Naive B cell (primary cell): ENCODE results near the gene RAMP1. TPM values are rescaled to one million over a fixed set of nuclear protein-coding genes. Genes with fewer than 3 reads are reported as not detected.
A peak's percentile ranks its signal among the peaks of the same experiment; 100 is the strongest.
"Not testable (repeated sequence)": the region's sequence is repeated elsewhere in the genome, so short reads cannot be mapped to it uniquely, and the experiment has no call there.

Source experiments
- ATAC-seq, 2 donors: fragments of 150-1000 bp; cut with Tn5 transposase; 2 replicates each; pipeline ENCODE4 v1.10.0; 2021; ENCODE audit warnings: low read depth in 2 of 2, mild to moderate bottlenecking in 2 of 2, moderate library complexity in 2 of 2
- DNase-seq: peaks from one replicate; pipeline ENCODE4 v3.0.0; 2022
- H3K27ac Mint-ChIP-seq, 6 donors: one replicate each; pipeline ENCODE4 v1.8.0; 2020 to 2022; ENCODE audit warnings: mild to moderate bottlenecking in 6 of 6, mixed read lengths in 6 of 6, moderate library complexity in 5 of 6, inconsistent platforms in 2 of 6
- H3K27me3 Mint-ChIP-seq, 3 donors: one replicate each; pipeline ENCODE4 v1.8.0; 2021 to 2022; ENCODE audit warnings: mixed read lengths in 3 of 3, mild to moderate bottlenecking in 1 of 3
- H3K36me3 Mint-ChIP-seq, 2 donors: one replicate each; pipeline ENCODE4 v1.8.0; 2020 to 2022; ENCODE audit warnings: mixed read lengths in 2 of 2, inconsistent platforms in 1 of 2, mild to moderate bottlenecking in 1 of 2
- H3K4me1 Mint-ChIP-seq, 3 donors: one replicate each; pipeline ENCODE4 v1.8.0; 2020 to 2022; ENCODE audit warnings: mixed read lengths in 3 of 3, inconsistent platforms in 1 of 3, mild to moderate bottlenecking in 1 of 3, moderate library complexity in 1 of 3
- H3K4me3 Mint-ChIP-seq, 8 donors: one replicate each; pipeline ENCODE4 v1.8.0; 2020 to 2022; ENCODE audit warnings: mild to moderate bottlenecking in 8 of 8, mixed read lengths in 8 of 8, moderate library complexity in 8 of 8, inconsistent platforms in 2 of 8
- H3K9me3 Mint-ChIP-seq, 7 donors: one replicate each; pipeline ENCODE4 v1.8.0; 2020 to 2022; ENCODE audit warnings: mixed read lengths in 7 of 7, mild to moderate bottlenecking in 5 of 7, inconsistent platforms in 2 of 7, moderate library complexity in 1 of 7
- polyA plus RNA-seq, 6 donors: library from polyadenylated mRNA; unstranded; fragments of 300-500 nt; fragmentation: Illumina TruSeq; gene quantifications; one replicate each; pipeline ENCODE4 v1.2.3, GENCODE V29; 2021; ENCODE audit warnings: low read depth in 6 of 6

Gene RAMP1
- polyA plus RNA-seq, result under 1 TPM in 1 of 6 donors, not detected in 5; 0.32 TPM

DNA sequence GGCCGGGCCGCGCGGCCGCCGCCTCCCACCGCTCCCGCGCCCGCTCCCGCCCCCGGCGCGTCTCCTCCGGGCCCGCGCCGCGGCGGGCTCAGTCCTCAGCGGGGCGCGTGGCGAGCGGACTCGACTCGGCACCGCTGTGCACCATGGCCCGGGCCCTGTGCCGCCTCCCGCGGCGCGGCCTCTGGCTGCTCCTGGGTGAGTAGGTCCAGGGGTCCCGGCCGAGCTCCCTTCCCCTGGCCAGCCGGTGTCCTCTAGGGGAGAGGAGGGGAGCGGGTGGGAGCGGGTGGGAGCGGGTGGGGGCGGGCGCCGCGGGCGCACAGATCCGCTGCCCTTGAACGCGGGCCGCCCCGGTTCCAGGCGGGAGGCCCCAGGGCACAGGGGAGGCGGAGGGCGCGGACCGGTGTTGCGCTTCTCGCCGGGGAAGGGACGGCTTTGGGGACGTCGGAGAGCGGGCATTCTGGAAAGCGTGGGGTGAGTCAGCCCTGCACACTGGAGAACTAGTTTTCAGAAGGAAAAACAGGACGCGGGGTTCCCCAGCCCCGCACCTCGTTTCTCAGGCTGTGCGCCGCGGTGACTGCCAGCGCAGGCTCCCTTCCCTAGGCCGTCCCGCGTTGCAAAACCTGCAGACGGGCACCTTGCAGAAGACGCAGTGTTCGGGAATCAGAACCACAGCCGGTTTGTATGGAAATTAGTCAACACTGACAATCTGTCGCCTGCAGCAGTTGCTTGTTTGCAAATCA is at the start of gene RAMP1:
RAMP1 (plus strand) TSS at position 91 of the 740 bp plus-strand sequence; CDS start at position 144, 53 bp downstream.
- Mint-ChIP-seq H3K4me1 (peaks cover 0 to 2% (median 0%) of the 10 kb centered on the region in 3 donors), H3K9me3 (no peaks in the 10 kb centered on the region), H3K36me3 (no peaks in the 10 kb centered on the region), H3K4me3 (peak within 1 kb of the TSS in 3 of 8 donors; percentile 30 to 70 (median 60)), H3K27me3 (peaks cover 39 to 61% (median 55%) of the 10 kb centered on the region in 3 donors), H3K27ac (no peak within 1 kb of the TSS)
- no peak for ATAC-seq
- DNase-seq, result no peak

DNA sequence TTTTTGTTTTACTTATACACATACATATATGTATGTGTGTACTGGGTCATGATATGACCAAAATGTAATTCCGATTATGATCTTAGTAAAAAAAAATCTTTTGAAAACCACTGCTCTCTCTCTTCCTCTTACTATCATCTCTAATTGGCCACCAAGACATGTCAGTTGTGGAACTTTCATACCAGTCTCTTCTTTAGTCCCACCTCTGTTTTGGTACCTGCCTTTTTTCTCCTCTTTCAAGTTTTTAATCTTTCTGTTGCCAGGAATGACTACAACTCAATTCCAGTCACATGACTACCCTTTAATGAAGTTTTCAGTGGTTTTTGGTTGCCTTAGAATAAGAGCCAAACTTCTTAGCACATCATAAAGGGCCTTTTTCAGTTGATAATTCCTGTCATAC is 43.8 kb upstream of the RAMP1 start:
- Mint-ChIP-seq H3K36me3 (no peaks in the 10 kb centered on the region), H3K4me1 (no peaks in the 10 kb centered on the region), H3K27me3 (no peaks in the 10 kb centered on the region), H3K27ac (no peak overlapping the region), H3K9me3 (no peaks in the 10 kb centered on the region), H3K4me3 (no peak overlapping the region)
- no peak for ATAC-seq
- DNase-seq, result no peak

DNA sequence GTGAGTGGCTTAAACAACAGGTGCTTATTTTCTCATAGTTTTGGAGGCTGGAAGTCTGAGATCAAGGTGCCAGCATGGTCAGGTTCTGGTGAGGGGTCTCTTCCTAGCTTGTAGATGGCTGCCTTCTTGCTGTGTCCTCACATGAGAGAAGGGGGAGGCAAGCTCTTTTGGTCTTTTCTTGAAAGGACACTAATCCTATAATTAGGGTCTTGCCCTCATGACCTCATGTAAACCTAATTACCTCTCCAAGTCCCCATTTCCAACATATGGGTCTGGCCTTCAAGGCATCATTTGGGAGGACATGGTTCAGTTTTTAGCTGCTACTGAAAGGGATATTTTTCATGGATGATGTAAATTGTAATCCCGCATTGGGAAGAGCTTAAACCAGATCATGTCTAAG is 42.9 kb upstream of the RAMP1 start:
- H3K9me3 Mint-ChIP-seq, result no peaks in the 10 kb centered on the region
- H3K27me3 Mint-ChIP-seq, result no peaks in the 10 kb centered on the region
- H3K27ac Mint-ChIP-seq, result no peak overlapping the region
- no peak overlapping the region for H3K4me3 Mint-ChIP-seq
- no peaks in the 10 kb centered on the region for H3K36me3 Mint-ChIP-seq
- ATAC-seq (no peak), DNase-seq (no peak)
- no peaks in the 10 kb centered on the region for H3K4me1 Mint-ChIP-seq

DNA sequence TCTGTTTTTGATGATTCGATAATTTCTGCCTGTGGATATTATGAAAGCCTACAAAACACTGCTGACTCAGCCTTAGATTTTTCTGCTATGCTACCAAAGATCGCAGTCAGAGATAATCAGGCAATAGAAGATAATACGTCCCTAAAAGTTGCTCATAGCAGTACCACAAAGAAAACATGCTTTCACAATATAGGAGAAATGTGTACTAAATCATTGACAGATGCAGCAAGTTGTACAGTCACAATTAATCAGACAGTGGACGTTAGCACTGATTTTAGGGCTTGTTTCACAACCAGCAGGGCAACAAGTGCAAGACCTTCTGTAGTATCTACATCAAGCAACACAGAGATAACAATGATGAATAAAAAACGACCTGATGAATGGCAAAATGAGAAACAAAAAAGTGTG is 41.4 kb upstream of the RAMP1 start:
- Mint-ChIP-seq H3K9me3 (no peaks in the 10 kb centered on the region), H3K27ac (no peak overlapping the region), H3K4me1 (no peaks in the 10 kb centered on the region), H3K4me3 (no peak overlapping the region), H3K27me3 (no peaks in the 10 kb centered on the region), H3K36me3 (no peaks in the 10 kb centered on the region)
- ATAC-seq, result no peak
- no peak for DNase-seq

DNA sequence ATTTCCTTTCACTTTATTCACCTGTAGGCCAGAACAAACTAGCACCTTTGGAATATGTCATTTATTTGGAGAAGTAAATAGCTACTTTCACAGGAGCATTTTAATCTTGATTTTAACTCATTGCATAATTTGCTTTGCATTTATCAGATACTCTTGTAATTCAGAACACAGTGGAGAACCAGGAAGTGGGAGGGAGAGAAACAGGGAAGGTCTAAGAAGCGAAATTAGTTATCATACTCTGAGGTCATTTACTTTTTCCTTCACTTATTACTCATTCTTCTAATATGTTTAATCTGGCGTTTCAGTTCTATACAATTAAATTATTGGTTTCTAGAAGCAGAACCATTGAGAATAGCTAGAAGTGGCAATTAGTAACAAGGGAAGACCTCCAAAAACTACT is 40.2 kb upstream of the RAMP1 start:
- Mint-ChIP-seq H3K27ac (no peak overlapping the region), H3K4me1 (no peaks in the 10 kb centered on the region), H3K36me3 (no peaks in the 10 kb centered on the region), H3K9me3 (no peaks in the 10 kb centered on the region), H3K27me3 (no peaks in the 10 kb centered on the region), H3K4me3 (no peak overlapping the region)
- ATAC-seq, result no peak
- DNase-seq, result no peak

DNA sequence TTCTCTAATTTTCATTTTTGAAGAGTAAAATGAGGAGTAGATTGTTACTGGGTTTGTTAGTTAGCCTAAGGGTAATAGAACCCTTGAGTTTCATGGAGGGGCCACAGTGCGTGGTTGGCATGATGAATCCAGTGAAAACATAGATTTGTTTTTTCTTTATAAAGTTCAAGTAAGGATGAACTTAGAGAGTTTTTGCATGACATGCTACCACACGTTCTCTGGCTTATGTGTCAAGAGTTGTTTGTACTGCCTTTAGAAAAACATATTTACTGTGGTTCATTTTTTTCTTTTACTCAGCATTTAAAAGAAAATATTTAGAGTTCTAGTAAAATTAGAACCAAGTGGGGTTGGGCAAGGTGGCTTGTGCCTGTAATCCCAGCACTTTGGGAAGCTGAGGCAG is 39.0 kb upstream of the RAMP1 start:
- Mint-ChIP-seq H3K4me1 (no peaks in the 10 kb centered on the region), H3K27me3 (peaks cover 0 to 4% (median 0%) of the 10 kb centered on the region in 3 donors), H3K27ac (no peak overlapping the region), H3K36me3 (no peaks in the 10 kb centered on the region), H3K4me3 (no peak overlapping the region), H3K9me3 (no peaks in the 10 kb centered on the region)
- DNase-seq (no peak), ATAC-seq (no peak)

DNA sequence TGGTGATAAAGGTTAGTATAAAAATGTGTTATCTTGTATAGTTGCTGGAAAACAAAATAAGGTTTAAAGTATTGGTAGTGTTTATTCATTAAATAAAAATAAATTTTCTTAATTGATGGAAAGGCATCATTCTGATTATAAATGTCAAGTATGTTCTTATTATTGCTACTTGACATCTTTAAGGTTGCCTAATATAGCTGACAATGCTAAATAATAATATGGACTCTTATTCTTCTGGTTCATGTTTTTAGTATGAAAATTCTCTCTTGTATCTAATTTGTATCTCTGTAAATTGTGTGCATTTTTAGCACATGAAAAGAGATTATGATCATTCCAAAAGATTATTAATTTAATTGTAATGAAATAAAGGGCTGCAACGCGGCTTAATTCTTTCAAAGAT is 35.9 kb upstream of the RAMP1 start:
- no peak overlapping the region for H3K4me3 Mint-ChIP-seq
- DNase-seq, result no peak

DNA sequence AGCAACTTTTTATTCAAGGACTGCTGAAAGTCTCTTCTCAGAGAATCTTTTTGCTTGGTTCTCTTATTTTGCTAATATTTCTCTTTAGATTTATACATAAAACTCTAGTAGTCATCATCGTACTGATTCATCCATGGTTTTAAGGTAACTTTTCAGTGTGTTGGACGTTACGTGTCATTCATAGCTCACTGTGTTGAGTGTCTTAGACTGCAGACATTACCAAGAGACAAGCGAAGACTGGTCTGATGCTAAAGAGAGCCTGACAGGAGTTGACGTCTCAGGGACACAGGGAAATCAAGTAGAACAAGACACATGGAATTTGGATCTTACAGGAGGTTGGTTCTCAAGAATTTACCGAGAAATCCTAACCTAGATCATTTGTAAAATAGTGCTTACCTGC is 35.3 kb upstream of the RAMP1 start:
- no peak for DNase-seq
- Mint-ChIP-seq H3K9me3 (no peaks in the 10 kb centered on the region), H3K27ac (no peak overlapping the region), H3K27me3 (peaks cover 0 to 7% (median 0%) of the 10 kb centered on the region in 3 donors), H3K4me1 (no peaks in the 10 kb centered on the region), H3K4me3 (no peak overlapping the region), H3K36me3 (no peaks in the 10 kb centered on the region)
- ATAC-seq, result no peak

More for the DNA sequence above, 35.9 kb upstream of the RAMP1 start:
- H3K4me1 Mint-ChIP-seq, result no peaks in the 10 kb centered on the region
- ATAC-seq, result no peak
- peaks cover 0 to 7% (median 0%) of the 10 kb centered on the region in 3 donors for H3K27me3 Mint-ChIP-seq
- H3K9me3 Mint-ChIP-seq, result no peaks in the 10 kb centered on the region
- H3K27ac Mint-ChIP-seq, result no peak overlapping the region
- no peaks in the 10 kb centered on the region for H3K36me3 Mint-ChIP-seq

DNA sequence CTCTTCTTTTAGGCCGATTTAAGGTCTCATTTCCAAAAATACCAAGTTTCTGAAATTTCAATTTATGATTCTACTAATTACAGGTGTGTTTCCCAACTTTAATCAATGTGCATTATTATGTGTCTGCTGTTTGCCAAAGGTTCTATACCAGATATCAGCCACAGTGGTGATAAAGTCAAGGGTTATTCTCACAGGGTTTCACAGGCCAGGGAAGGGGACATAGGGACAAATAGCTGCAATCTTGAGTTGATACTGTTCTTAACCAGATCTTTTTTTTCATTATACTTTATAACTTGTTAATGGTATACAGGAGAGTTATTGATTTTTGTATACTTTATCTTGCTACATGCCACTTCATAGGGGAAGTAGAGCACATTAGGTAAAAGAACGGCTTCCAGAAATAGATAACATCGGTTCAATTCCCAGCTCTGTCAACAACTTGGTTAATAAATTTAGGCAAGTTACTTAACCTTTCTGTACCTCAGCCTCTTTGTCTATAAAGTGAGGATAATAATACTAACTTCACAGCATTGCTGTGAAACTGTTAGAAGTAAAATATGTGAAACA is 31.9 kb upstream of the RAMP1 start:
- Mint-ChIP-seq H3K36me3 (no peaks in the 10 kb centered on the region), H3K27me3 (peaks cover 0 to 15% (median 0%) of the 10 kb centered on the region in 3 donors), H3K9me3 (no peaks in the 10 kb centered on the region), H3K4me1 (no peaks in the 10 kb centered on the region), H3K4me3 (no peak overlapping the region), H3K27ac (no peak overlapping the region)
- DNase-seq (no peak), ATAC-seq (no peak)

DNA sequence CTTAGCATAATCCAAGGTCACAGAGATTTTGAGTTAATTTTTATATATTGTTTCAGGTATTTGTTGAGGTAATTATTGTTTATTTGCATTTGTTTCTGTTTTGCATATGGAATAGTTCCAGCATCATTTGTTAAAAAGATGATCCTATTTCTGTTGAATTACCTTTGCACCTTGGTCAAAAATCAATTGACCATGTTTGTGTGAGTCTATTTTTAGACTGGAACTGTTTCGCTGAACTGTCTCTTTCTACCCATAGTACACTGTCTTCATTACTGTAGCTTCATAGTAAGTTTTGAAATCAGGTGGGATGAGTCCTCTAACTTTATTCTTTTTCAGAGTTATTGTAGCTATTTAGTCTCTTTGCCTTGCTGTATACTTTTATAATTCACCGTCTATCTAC is 28.9 kb upstream of the RAMP1 start:
- Mint-ChIP-seq H3K27ac (no peak overlapping the region), H3K9me3 (no peaks in the 10 kb centered on the region), H3K4me1 (no peaks in the 10 kb centered on the region), H3K4me3 (no peak overlapping the region), H3K27me3 (peaks cover 0 to 11% (median 0%) of the 10 kb centered on the region in 3 donors), H3K36me3 (peaks cover 0 to 8% of the 10 kb centered on the region in 2 donors)
- no peak for ATAC-seq
- no peak for DNase-seq

DNA sequence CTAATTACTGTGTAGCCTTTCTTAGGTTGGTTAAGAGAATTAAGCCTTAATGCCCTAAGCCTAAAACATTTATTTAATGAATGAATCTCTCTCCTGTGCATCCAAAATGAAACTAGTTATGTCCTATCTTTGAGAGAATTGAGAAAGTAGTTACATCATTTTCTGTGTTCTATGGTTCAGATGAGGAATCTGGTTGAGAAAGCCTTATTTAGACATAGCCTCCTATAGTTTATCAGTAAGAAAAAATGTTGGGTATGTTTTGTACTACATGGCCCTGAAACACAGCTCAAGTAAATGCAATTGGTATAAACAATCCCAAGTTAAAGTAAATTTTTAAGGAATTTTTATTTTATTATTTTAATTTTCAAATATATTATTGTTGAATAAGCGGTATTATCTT is 25.9 kb upstream of the RAMP1 start:
- H3K4me1 Mint-ChIP-seq, result no peaks in the 10 kb centered on the region
- no peak overlapping the region for H3K27ac Mint-ChIP-seq
- no peak for ATAC-seq
- no peak for DNase-seq
- H3K4me3 Mint-ChIP-seq, result no peak overlapping the region
- H3K36me3 Mint-ChIP-seq, result peaks cover 0 to 8% of the 10 kb centered on the region in 2 donors
- peaks cover 0 to 8% (median 0%) of the 10 kb centered on the region in 3 donors for H3K27me3 Mint-ChIP-seq
- H3K9me3 Mint-ChIP-seq, result no peaks in the 10 kb centered on the region

DNA sequence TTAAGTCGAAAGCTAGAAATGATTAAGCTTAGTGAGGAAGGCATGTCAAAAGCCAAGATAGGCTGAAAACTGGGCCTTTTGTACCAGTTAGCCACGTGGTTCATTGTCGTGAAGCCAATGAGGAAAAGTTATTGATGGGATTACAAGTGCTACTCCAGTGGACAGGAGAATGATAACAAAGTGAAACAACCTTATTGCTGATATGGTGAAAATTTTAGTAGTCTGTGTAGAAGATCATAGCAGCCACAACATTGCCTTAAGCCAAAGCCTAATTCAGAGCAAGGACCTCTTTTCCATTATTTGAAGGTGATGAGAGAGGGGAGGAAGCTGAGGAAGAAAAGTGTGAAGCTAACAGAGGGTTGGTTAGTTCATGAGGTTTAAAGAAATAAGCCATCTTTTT is 24.1 kb upstream of the RAMP1 start:
- DNase-seq (no peak), ATAC-seq (no peak)
- Mint-ChIP-seq H3K27me3 (peaks cover 0 to 8% (median 0%) of the 10 kb centered on the region in 3 donors), H3K9me3 (peaks cover 0 to 4% (median 0%) of the 10 kb centered on the region in 7 donors), H3K4me3 (no peak overlapping the region), H3K4me1 (no peaks in the 10 kb centered on the region), H3K36me3 (peaks cover 0 to 8% of the 10 kb centered on the region in 2 donors), H3K27ac (no peak overlapping the region)

DNA sequence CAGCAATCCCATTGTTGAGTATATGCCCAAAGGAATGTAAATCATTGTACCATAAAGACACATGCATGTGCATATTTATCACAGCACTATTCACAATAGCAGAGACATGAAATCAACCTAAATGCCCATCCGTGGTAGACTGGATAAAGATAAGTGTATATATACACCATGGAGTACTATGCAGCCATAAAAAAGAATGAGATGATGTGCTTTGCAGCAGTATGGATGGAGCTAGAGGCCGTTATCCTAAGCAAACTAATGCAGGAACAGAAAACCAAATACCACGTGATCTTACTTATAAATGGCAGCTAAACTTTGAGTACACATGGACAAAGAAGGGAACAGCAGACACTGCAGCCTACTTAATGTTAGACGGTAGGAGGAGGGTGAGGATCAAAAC is 18.4 kb upstream of the RAMP1 start:
- ATAC-seq, result no peak
- no peaks in the 10 kb centered on the region for H3K27me3 Mint-ChIP-seq
- peaks cover 0 to 16% (median 9%) of the 10 kb centered on the region in 7 donors for H3K9me3 Mint-ChIP-seq
- H3K4me1 Mint-ChIP-seq, result no peaks in the 10 kb centered on the region
- no peak for DNase-seq
- H3K4me3 Mint-ChIP-seq, result no peak overlapping the region
- no peaks in the 10 kb centered on the region for H3K36me3 Mint-ChIP-seq
- H3K27ac Mint-ChIP-seq, result peak overlapping the region in 1 of 6 donors; percentile 23

DNA sequence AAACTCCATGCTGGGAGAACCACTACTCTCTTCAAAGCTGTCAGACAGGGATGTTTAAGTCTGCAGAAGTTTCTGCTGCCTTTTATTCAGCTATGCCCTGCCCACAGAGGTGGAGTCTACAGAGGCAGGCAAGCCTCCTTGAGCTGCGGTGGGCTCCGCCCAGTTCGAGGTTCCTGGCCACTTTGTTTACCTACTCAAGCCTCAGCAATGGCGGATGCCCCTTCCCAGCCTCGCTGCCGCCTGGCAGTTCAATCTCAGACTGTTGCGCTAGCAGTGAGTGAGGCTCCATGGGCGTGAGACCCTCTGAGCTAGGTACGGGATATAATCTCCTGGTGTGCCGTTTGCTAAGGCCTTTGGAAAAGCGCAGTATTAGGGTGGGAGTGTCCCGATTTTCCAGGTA is 10.5 kb upstream of the RAMP1 start:
- H3K4me1 Mint-ChIP-seq, DNase-seq, ATAC-seq, H3K27ac Mint-ChIP-seq: not testable (repeated sequence)
- Mint-ChIP-seq H3K36me3 (peaks cover 8 to 10% of the 10 kb centered on the region in 2 donors), H3K9me3 (peaks cover 0 to 17% (median 6%) of the 10 kb centered on the region in 7 donors), H3K4me3 (peak overlapping the region in 1 of 8 donors; percentile 44), H3K27me3 (peaks cover 0 to 20% (median 8%) of the 10 kb centered on the region in 3 donors)
